ENCODE measurements around the gene PAWR. TPM values are rescaled to one million over a fixed set of nuclear protein-coding genes. Genes with fewer than 3 reads are reported as not detected.

Gene PAWR
- total and polyA plus RNA-seq, 2 of the 13 experiments (the other 11 are each of a cell fraction or from before 2014, with no cell fraction given), result 29.1 to 36.1 TPM

GRCh38 chr12:79706676-79707075, 15.9 kb upstream of the PAWR start:
- ChIA-PET POLR2A (interaction anchor here (0.6 kb wide), 1 partner anchor 16 kb away, joined by 4 read pairs; the partner anchor contains the start of gene PAWR), CTCF (ENCODE audit: low intra/inter-chr PET ratio, low total read pairs) (no interaction called here)

GRCh38 chr12:79706156-79706555, 15.4 kb upstream of the PAWR start:
- DNase-seq (ENCODE audit: low spot score), result no peak
- Histone ChIP-seq H3K9me3 (ENCODE audit: low read length) (no peaks in the 10 kb centered on the region), H3K36me3 (replicated peaks in 1 of 2; ENCODE audit: control insufficient read depth in 1 of 2, insufficient read depth in 2 of 2, low read length in 2 of 2) (no peaks in the 10 kb centered on the region), H3K27ac (ENCODE audit: extremely low read length, insufficient read depth, low read length) (no peak overlapping the region), H3K79me2 (ENCODE audit: insufficient read depth, low read length) (no peaks in the 10 kb centered on the region), H3K27me3 (ENCODE audit: control insufficient read depth in 1 of 2, insufficient read depth in 2 of 2, low read length in 2 of 2) (no peaks in the 10 kb centered on the region), H4K20me1 (ENCODE audit: insufficient read depth, low read length) (no peaks in the 10 kb centered on the region), H3K4me1 (ENCODE audit: insufficient read depth, low read length) (peaks cover 16% of the 10 kb centered on the region), H2AFZ (ENCODE audit: low read length) (no peak overlapping the region), H3K9ac (ENCODE audit: insufficient read depth, low read depth, low read length) (no peak overlapping the region), H3K4me2 (ENCODE audit: low read depth, low read length) (no peak overlapping the region), H3K4me3 (replicated peaks in 1 of 3; ENCODE audit: insufficient read depth in 1 of 3, low read depth in 2 of 3, low read length in 3 of 3) (no peak overlapping the region)
- intact Hi-C loops (cut with micrococcal nuclease; ENCODE audit: unreplicated experiment) (no loop called here), in situ Hi-C loops (cut with HindIII; ENCODE audit: extremely low pct_ligation_motif_present, low pct_unique_long_range_greater_than_20kb) (no loop called here)
- CTCF ChIA-PET (ENCODE audit: low intra/inter-chr PET ratio, low total read pairs), result no interaction called here
- FAIRE-seq, result no peak
- no peak for ATAC-seq
- POLR2A ChIA-PET, result no interaction called here
- no TSS peak for BruUV-seq (replicated peaks)
- no peak for TF ChIP-seq MXD4 (CRISPR knock-in tag; IDR thresholded peaks at IDR 0.05)
- no peak for TF ChIP-seq ZNF550 (CRISPR knock-in tag; IDR thresholded peaks at IDR 0.05; ENCODE audit: borderline replicate concordance)
- no peak for TF ChIP-seq THAP11 (CRISPR knock-in tag; IDR thresholded peaks at IDR 0.05)
- no peak for TF ChIP-seq ZNF589 (CRISPR knock-in tag; conservative IDR thresholded peaks at IDR 0.05)
- no peak for TF ChIP-seq RCOR2 (CRISPR knock-in tag; IDR thresholded peaks at IDR 0.05)
- no peak for TF ChIP-seq ZNF660 (CRISPR knock-in tag; IDR thresholded peaks at IDR 0.05; ENCODE audit: borderline replicate concordance, low read depth)
- TF ChIP-seq, protein P1, sequence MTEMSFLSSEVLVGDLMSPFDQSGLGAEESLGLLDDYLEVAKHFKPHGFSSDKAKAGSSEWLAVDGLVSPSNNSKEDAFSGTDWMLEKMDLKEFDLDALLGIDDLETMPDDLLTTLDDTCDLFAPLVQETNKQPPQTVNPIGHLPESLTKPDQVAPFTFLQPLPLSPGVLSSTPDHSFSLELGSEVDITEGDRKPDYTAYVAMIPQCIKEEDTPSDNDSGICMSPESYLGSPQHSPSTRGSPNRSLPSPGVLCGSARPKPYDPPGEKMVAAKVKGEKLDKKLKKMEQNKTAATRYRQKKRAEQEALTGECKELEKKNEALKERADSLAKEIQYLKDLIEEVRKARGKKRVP (CRISPR knock-in tag; IDR thresholded peaks at IDR 0.05), result no peak

More at GRCh38 chr12:79706676-79707075, 15.9 kb upstream of the PAWR start:
- Histone ChIP-seq H3K27ac (ENCODE audit: extremely low read length, insufficient read depth, low read length) (no peak overlapping the region), H3K4me3 (replicated peaks in 1 of 3; ENCODE audit: insufficient read depth in 1 of 3, low read depth in 2 of 3, low read length in 3 of 3) (no peak overlapping the region), H3K4me1 (ENCODE audit: insufficient read depth, low read length) (peaks cover 18% of the 10 kb centered on the region), H3K4me2 (ENCODE audit: low read depth, low read length) (no peak overlapping the region), H3K79me2 (ENCODE audit: insufficient read depth, low read length) (no peaks in the 10 kb centered on the region), H3K27me3 (ENCODE audit: control insufficient read depth in 1 of 2, insufficient read depth in 2 of 2, low read length in 2 of 2) (no peaks in the 10 kb centered on the region), H3K36me3 (replicated peaks in 1 of 2; ENCODE audit: control insufficient read depth in 1 of 2, insufficient read depth in 2 of 2, low read length in 2 of 2) (no peaks in the 10 kb centered on the region), H3K9ac (ENCODE audit: insufficient read depth, low read depth, low read length) (no peak overlapping the region), H2AFZ (ENCODE audit: low read length) (no peak overlapping the region), H3K9me3 (ENCODE audit: low read length) (no peaks in the 10 kb centered on the region), H4K20me1 (ENCODE audit: insufficient read depth, low read length) (no peaks in the 10 kb centered on the region)
- intact Hi-C loops (cut with micrococcal nuclease; ENCODE audit: unreplicated experiment), result no loop called here
- no peak for FAIRE-seq
- no peak for DNase-seq (ENCODE audit: low spot score)
- no peak for ATAC-seq
- BruUV-seq (replicated peaks), result no TSS peak
- WGBS (ENCODE audit: low lambda C conversion rate), result 44% methylated on average over 3 of the region's 3 CpGs
- TF ChIP-seq HNRNPL (IDR thresholded peaks at IDR 0.05; ENCODE audit: low read depth, low read length) (no peak), HIVEP1 (CRISPR knock-in tag; IDR thresholded peaks at IDR 0.05) (no peak), SP4 (CRISPR knock-in tag; IDR thresholded peaks at IDR 0.05) (no peak), RXRA (CRISPR knock-in tag; IDR thresholded peaks at IDR 0.05) (no peak), TOE1 (CRISPR knock-in tag; IDR thresholded peaks at IDR 0.05) (no peak)
- TF ChIP-seq, protein P2, sequence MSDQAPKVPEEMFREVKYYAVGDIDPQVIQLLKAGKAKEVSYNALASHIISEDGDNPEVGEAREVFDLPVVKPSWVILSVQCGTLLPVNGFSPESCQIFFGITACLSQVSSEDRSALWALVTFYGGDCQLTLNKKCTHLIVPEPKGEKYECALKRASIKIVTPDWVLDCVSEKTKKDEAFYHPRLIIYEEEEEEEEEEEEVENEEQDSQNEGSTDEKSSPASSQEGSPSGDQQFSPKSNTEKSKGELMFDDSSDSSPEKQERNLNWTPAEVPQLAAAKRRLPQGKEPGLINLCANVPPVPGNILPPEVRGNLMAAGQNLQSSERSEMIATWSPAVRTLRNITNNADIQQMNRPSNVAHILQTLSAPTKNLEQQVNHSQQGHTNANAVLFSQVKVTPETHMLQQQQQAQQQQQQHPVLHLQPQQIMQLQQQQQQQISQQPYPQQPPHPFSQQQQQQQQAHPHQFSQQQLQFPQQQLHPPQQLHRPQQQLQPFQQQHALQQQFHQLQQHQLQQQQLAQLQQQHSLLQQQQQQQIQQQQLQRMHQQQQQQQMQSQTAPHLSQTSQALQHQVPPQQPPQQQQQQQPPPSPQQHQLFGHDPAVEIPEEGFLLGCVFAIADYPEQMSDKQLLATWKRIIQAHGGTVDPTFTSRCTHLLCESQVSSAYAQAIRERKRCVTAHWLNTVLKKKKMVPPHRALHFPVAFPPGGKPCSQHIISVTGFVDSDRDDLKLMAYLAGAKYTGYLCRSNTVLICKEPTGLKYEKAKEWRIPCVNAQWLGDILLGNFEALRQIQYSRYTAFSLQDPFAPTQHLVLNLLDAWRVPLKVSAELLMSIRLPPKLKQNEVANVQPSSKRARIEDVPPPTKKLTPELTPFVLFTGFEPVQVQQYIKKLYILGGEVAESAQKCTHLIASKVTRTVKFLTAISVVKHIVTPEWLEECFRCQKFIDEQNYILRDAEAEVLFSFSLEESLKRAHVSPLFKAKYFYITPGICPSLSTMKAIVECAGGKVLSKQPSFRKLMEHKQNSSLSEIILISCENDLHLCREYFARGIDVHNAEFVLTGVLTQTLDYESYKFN (CRISPR knock-in tag; conservative IDR thresholded peaks at IDR 0.05), result no peak
- in situ Hi-C loops (cut with HindIII; ENCODE audit: extremely low pct_ligation_motif_present, low pct_unique_long_range_greater_than_20kb), result no loop called here
